GM19397 (cell line): Measurements from ENCODE around the gene MTERF1.

ENCODE experiments used
- ATAC-seq: cut with Tn5 transposase; IDR thresholded peaks from one replicate; pipeline ENCODE4 v1.9.1; 2021; ENCODE audit warnings: mild to moderate bottlenecking, moderate library complexity; ENCODE audit not compliant: unreplicated experiment

The MTERF1 gene

DNA sequence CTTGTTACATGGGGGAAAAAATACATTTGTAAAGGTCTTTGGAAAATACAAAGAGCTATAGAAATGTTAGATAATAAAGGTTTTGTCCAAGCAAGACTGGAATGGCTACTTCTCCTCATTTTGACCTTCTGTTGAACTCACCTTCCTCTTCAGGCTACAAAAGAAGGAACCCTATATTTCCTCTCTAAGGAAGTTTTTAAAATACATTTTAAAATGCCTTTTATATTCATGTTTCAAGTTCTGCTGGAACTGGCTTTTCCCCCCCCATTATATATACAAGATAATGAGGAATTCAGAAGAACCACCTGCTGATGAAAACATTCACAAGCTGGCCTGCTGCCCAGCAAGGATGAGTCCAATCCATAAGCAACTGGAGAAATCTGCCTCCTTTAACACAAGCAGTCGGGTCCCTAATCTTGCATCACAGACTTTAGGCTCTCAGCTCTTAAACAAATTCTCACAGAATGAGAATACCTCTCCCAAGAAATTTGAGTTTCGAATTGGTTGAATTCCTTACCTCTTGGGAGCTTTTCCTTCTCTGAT is 44.6 kb downstream of the MTERF1 start:
- no peak for ATAC-seq

DNA sequence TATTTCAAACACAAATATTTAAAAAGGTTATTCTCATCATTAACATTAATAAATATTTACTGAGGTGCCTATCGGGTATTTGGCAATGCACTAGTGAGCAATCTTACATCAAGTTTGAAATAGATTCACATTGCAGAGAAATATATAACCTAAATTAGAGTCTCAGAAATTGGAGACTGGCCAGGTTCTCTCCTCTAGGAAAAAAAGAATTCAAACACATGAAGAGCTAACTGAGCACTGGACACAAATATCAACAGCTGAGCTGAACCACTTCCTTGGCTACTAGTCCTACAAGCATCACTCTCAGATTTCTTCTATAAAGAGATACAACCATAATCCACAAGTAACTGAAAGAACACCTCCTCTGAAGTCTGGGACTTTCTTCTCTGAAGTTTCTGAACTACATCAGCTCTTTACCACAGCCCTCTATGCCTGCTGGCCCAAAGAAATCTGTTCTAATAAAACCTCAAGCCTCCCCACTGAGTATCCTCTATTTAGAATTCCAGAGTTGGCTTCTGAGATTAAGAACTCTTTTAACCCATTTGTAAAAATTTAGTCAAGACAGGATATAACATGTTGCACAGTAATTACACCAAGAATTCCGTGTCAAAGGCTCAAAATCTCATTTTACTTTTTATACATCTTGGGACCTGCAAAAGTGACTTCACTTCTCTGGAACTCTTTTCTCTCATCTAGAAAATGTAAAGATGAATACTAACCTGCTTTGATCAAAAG is 45.2 kb downstream of the MTERF1 start:
- ATAC-seq = no peak

DNA sequence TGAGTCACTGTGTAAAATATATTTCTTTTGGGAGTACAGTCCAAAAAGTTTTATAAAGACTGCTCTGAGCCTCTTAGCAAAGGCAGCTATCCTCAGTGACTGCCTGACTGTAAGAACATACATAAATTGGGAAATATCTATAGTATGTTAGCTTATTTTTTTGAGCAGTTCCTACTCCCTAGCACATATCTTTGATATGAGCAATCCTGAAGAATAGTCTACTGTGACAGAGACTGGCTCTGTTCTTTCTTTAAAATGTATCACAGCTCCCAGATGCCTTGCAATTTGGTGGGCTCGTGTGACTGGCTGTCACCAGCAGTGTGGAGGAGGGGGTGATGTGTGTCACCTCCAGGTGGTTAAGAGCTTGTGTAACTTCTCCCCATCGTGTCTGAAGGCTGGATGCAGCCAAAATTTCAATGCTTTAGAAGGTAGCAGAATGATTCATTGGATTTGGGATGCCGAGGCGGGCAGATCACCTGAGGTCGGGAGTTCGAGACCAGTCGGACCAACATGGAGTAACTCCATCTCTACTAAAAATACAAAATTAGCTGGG is 47.9 kb downstream of the MTERF1 start:
- no peak for ATAC-seq

DNA sequence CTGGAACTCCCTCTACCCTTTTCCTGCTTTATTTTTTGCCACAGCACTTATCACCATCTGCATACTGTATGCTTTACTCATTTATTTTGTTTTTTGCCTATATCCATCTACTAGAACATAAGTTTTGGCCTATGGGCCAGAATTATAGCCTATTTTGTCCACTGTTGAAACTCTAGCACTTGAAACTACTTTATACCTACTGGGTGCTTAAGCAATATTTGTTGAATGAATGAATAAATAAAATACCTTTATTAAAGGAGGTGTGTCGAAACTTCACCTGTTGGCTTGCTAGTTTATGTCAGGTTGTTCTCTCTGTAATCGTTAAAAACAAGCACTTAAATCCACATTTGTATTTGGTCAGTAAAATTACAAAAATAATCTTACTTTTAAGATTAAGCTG is 53.3 kb downstream of the MTERF1 start:
- ATAC-seq = no peak

GRCh38 chr7:91826377-91826776 is 54.1 kb downstream of the MTERF1 start:
- no peak for ATAC-seq

- ATAC-seq = no peak
These were observed 56.3 kb downstream of the MTERF1 start for GRCh38 chr7:91824201-91824600.
